WERI-Rb-1 (cell line): ENCODE results near the gene PCGF3.
"Not testable (repeated sequence)": the region's sequence is repeated elsewhere in the genome, so short reads cannot be mapped to it uniquely, and the experiment has no call there.

Experiments
- DNase-seq: peaks from one replicate; pipeline ENCODE4 v3.0.0-alpha.2; 2020
- H3K27ac ChIP-seq: fragments of 250-450 bp; sonication (Bioruptor Pico); 2 replicates; pipeline ENCODE4 v1.5.1; 2020; ENCODE audit warnings: mild to moderate bottlenecking, moderate library complexity
- H3K27me3 ChIP-seq: fragments of 250-450 bp; sonication (Bioruptor Pico); 2 replicates; pipeline ENCODE4 v1.5.1; 2021; ENCODE audit warnings: mild to moderate bottlenecking, low read depth, moderate library complexity; ENCODE audit not compliant: insufficient read depth, severe bottlenecking
- H3K36me3 ChIP-seq: fragments of 250-450 bp; sonication (Bioruptor Pico); 2 replicates; pipeline ENCODE4 v1.5.1; 2020; ENCODE audit warnings: mild to moderate bottlenecking, moderate library complexity
- H3K4me3 ChIP-seq: 2 replicates; pipeline ENCODE4 v1.5.1; 2011; ENCODE audit warnings: low read depth, mild to moderate bottlenecking, control low read depth, low read length
- H3K9me3 ChIP-seq: fragments of 250-450 bp; sonication (Bioruptor Pico); 2 replicates; pipeline ENCODE4 v1.5.1; 2021; ENCODE audit warnings: mild to moderate bottlenecking, moderate library complexity; ENCODE audit not compliant: severe bottlenecking
- CTCF ChIP-seq: IDR thresholded peaks from 2 replicates; pipeline ENCODE4 v1.5.1; 2011; ENCODE audit warnings: low read depth, mild to moderate bottlenecking, control low read depth, inconsistent platforms, low read length

PCGF3 gene

GRCh38 chr4:772776-773175 is 67.1 kb downstream of the PCGF3 start:
- Histone ChIP-seq H3K27ac (peak overlapping the region; percentile 73), H3K36me3 (peaks cover 77% of the 10 kb centered on the region), H3K4me3 (no peak overlapping the region), H3K27me3 (no peaks in the 10 kb centered on the region), H3K9me3 (no peaks in the 10 kb centered on the region)
- DNase-seq, result no peak
- no peak for TF ChIP-seq CTCF

DNA sequence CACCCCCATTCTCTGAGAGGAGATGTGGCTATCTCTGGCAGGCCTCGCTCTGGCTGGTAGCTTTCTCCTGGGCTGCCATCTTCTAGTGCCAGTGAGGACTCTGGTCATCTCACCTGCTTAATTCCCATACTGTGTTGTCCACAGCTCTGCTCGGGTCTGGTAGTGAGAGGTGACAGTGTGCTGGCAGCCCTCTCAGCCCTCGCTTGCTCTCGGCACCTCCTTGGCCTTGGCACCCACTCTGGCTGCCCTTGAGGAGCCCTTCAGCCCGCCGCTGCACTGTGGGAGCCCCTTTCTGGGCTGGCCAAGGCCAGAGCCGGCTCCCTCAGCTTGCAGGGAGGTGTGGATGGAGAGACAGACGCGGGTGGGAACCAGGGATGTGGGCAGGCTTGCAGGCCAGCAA is 67.6 kb downstream of the PCGF3 start:
- Histone ChIP-seq H3K36me3 (peaks cover 77% of the 10 kb centered on the region), H3K27me3 (no peaks in the 10 kb centered on the region)
- no peak for DNase-seq

DNA sequence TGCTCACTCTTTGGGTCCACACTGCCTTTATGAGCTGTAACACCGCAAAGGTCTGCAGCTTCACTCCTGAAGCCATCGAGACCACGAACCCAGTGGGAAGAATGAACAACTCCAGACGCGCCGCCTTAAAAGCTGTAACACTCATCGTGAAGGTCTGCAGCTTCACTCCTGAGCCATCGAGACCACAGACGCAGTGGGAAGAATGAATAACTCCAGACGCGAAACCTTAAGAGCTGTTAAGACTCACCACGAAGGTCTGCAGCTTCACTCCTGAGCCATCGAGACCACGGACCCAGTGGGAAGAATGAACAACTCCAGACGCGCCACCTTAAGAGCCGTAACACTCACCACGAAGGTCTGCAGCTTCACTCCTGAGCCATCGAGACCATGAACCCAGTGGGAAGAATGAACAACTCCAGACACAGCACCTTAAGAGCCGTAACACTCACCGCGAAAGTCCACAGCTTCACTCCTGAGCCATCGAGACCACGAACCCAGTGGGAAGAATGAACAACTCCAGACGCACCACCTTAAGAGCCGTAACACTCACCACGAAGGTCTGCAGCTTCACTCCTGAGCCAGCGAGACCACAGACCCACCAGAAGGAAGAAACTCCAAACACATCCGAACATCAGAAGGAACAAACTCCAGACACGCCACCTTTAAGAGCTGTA is 68.9 kb downstream of the PCGF3 start:
- H3K36me3 ChIP-seq, result peaks cover 79% of the 10 kb centered on the region
- not testable (repeated sequence) for H3K9me3 ChIP-seq, H3K4me3 ChIP-seq, H3K27ac ChIP-seq, DNase-seq, H3K27me3 ChIP-seq

More for the DNA sequence above, 67.6 kb downstream of the PCGF3 start:
- Histone ChIP-seq H3K27ac (peak overlapping the region; percentile 73), H3K4me3 (no peak overlapping the region), H3K9me3 (no peaks in the 10 kb centered on the region)
- TF ChIP-seq CTCF, result no peak

DNA sequence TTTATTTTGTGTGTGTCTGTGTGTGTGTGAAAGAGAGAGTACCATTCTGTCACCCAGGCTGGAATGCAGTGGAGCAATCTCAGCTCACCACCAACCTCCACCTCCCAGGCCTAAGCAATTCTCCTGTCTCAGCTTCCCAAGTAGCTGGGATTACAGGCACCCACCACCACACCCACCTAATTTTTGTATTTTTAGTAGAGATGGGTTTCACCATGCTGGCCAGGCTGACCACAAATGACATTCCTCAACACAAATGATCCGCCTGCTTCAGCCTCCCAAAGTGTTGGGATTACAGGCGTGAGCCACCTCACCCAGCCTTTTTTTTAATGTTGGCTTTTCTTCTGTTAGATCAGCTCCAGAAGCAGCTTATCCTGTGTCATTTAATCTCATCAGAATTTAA is 69.9 kb downstream of the PCGF3 start:
- H3K27ac ChIP-seq, H3K9me3 ChIP-seq, H3K27me3 ChIP-seq, DNase-seq, H3K4me3 ChIP-seq: not testable (repeated sequence)
- peaks cover 79% of the 10 kb centered on the region for H3K36me3 ChIP-seq

DNA sequence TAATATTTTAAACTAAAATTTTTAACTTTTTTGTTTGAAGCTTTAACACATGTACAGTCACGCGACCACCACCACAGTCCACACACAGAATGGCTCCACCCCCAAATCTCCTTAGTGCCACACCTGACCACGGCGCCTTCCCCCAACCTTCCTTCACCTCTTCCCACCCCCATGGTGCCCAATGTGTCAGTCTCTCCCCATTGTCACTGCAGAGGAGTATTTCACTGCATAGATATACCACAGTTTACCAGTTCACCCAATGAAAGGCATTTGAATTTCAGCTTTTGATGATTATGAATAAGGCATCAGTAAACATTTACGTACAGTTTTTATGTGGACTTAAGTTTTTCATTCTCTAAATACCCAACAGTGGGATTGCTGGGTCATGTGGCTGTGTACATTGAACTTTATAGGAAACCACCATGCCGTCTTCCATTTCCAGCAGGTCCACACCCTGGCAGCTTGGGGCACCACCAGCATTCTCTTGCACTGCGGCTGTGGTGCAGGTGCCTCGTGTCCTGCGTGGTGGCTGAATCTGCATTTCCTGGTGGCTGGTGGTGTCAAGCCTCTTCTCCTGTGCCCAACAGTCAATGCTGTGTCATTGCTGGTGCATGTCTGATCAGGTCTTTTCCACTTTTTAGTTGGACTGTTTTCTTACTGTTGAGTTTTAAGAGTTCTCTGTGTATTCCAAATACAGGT is 71.3 kb downstream of the PCGF3 start:
- Histone ChIP-seq H3K4me3 (no peak overlapping the region), H3K27me3 (no peaks in the 10 kb centered on the region), H3K27ac (no peak overlapping the region), H3K9me3 (no peaks in the 10 kb centered on the region), H3K36me3 (peaks cover 74% of the 10 kb centered on the region)
- no peak for DNase-seq
- no peak for TF ChIP-seq CTCF

- Histone ChIP-seq H3K4me3 (no peak overlapping the region), H3K9me3 (no peaks in the 10 kb centered on the region), H3K27me3 (no peaks in the 10 kb centered on the region), H3K36me3 (peaks cover 68% of the 10 kb centered on the region), H3K27ac (no peak overlapping the region)
- DNase-seq, result no peak
- TF ChIP-seq CTCF, result no peak
Measured at GRCh38 chr4:777520-778262, 72.1 kb downstream of the PCGF3 start.
